NCI-H345 treated with DMSO at 0.1 percent for 48 hours (cell line): Measurements from ENCODE around the gene OXLD1.
A peak's percentile ranks its signal among the peaks of the same experiment; 100 is the strongest.

Source experiments
- DNase-seq: peaks from one replicate; lab custom pipeline; 2025; ENCODE audit not compliant: unreplicated experiment; lab: John Stamatoyannopoulos, UW

Gene OXLD1

GRCh38 chr17:81655378-81656117 lies 10.9 kb downstream of the OXLD1 start:
- no peak for DNase-seq

- DNase-seq, result no peak
Observed at GRCh38 chr17:81652906-81653771, 13.3 kb downstream of the OXLD1 start.

- DNase-seq, result no peak
Observed at GRCh38 chr17:81651692-81652091, 14.7 kb downstream of the OXLD1 start.

- no peak for DNase-seq
Observed at GRCh38 chr17:81650951-81651350, 15.5 kb downstream of the OXLD1 start.

GRCh38 chr17:81648707-81649085 lies 17.7 kb downstream of the OXLD1 start:
- no peak for DNase-seq

- DNase-seq, result no peak
Observed at GRCh38 chr17:81648013-81648706, 18.2 kb downstream of the OXLD1 start.

- no peak for DNase-seq
Observed at GRCh38 chr17:81647640-81648012, 18.8 kb downstream of the OXLD1 start.

GRCh38 chr17:81646869-81647600 lies 19.4 kb downstream of the OXLD1 start:
- no peak for DNase-seq

- no peak for DNase-seq
Observed at GRCh38 chr17:81644976-81645952, 21.1 kb downstream of the OXLD1 start.

GRCh38 chr17:81644496-81644895 lies 21.9 kb downstream of the OXLD1 start:
- no peak for DNase-seq

GRCh38 chr17:81641825-81642489 lies 24.4 kb downstream of the OXLD1 start:
- DNase-seq, result no peak

GRCh38 chr17:81640011-81640410 lies 26.4 kb downstream of the OXLD1 start:
- DNase-seq, result no peak

- no peak for DNase-seq
Observed at GRCh38 chr17:81638683-81639082, 27.7 kb downstream of the OXLD1 start.

- peak; percentile 89 for DNase-seq
Observed at GRCh38 chr17:81636505-81637288, 29.7 kb downstream of the OXLD1 start, which contains the start of the genes NPLOC4 and TSPAN10. NPLOC4 (minus strand) TSS chr17:81637112; CDS start chr17:81636930, 182 bp downstream. TSPAN10 (plus strand) TSS chr17:81637196; CDS start chr17:81642413, 5,217 bp downstream.

- DNase-seq, result no peak
Observed at GRCh38 chr17:81635973-81636504, 30.4 kb downstream of the OXLD1 start.

- no peak for DNase-seq
Observed at GRCh38 chr17:81635431-81635830, 31.0 kb downstream of the OXLD1 start.

GRCh38 chr17:81631482-81631881 lies 34.9 kb downstream of the OXLD1 start:
- no peak for DNase-seq

- no peak for DNase-seq
Observed at GRCh38 chr17:81630274-81630673, 36.1 kb downstream of the OXLD1 start.
